ENCODE results near the gene LPCAT1.

LPCAT1 gene

DNA sequence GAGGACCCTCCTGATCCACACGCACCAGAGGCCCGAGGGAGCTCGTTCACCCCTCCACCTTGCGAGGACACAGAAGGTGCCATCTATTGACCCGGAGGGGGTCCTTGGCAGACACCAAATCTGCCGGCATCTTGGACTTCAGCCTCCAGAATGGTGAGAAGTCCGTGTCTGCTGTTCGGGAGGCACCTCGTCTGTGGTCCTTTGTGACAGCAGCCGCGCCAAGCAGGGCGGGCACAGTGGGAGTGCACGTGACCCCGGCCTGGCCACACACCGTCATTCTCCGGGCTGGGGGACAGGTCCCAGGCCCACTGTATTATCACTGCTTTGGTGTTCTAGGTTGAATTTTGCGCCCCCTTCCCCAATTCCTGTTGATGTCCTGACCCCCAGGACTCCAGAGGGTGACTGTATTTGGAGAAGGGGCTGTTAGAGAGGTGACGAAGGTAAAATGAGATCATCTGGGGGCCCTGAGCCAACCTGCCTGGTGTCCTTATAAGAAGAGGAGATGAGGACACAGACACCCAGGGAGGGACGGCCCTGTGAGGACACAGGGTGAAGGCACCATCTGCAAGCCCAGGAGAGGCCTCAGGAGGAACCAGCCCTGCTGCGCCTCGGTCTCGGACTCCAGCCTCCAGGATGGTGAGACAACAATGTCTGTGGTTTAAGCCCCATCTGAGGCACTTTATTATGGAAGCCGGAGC, 15.7 kb downstream of the LPCAT1 start:
- Histone ChIP-seq H3K4me2 (no peak overlapping the region), H3K79me2 (ENCODE audit: insufficient read depth, low read depth) (peaks cover 100% of the 10 kb centered on the region), H3K36me3 (ENCODE audit: insufficient read depth) (no peaks in the 10 kb centered on the region; the same call in 1 of the 2 replicates), H2AFZ (ENCODE audit: low read depth) (no peak overlapping the region), H4K20me1 (ENCODE audit: insufficient read depth) (0 out of 2 replicates have a peak, but pooled peaks cover 1% of the 10 kb centered on the region), H3K27me3 (ENCODE audit: insufficient read depth, low read depth) (no peaks in the 10 kb centered on the region), H3K27ac (no peak overlapping the region), H3K9ac (no peak overlapping the region), H3K4me1 (ENCODE audit: low read depth, poor library complexity, severe bottlenecking) (peaks cover 12% of the 10 kb centered on the region), H3K4me3 (IDR thresholded peaks at IDR 0.05; ENCODE audit: insufficient read depth, low read depth, low read length) (no peak overlapping the region)
- TF ChIP-seq, protein P1, sequence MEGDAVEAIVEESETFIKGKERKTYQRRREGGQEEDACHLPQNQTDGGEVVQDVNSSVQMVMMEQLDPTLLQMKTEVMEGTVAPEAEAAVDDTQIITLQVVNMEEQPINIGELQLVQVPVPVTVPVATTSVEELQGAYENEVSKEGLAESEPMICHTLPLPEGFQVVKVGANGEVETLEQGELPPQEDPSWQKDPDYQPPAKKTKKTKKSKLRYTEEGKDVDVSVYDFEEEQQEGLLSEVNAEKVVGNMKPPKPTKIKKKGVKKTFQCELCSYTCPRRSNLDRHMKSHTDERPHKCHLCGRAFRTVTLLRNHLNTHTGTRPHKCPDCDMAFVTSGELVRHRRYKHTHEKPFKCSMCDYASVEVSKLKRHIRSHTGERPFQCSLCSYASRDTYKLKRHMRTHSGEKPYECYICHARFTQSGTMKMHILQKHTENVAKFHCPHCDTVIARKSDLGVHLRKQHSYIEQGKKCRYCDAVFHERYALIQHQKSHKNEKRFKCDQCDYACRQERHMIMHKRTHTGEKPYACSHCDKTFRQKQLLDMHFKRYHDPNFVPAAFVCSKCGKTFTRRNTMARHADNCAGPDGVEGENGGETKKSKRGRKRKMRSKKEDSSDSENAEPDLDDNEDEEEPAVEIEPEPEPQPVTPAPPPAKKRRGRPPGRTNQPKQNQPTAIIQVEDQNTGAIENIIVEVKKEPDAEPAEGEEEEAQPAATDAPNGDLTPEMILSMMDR (conservative IDR thresholded peaks at IDR 0.05; ENCODE audit: low read depth, low read length), result no peak

DNA sequence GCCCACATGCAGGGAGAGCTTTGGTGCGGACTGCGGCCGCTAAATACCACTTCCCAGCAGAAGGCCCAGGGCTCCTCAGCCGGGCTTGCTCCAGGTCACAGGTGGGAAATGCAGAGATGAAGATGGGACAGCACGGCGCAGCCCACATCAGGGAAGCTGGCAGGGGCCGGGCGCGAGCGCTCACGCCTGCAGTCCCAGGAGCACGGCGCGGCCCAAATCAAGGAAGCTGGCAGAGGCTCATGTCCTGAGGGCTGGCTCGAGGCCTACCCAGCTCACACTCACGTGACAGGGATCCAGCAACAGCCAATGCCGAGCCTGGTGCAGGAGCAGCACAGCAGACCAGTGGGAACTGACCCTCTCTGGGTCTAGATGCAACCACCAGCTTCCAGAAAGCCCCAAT, 16.3 kb downstream of the LPCAT1 start:
- Histone ChIP-seq H4K20me1 (ENCODE audit: insufficient read depth) (no peaks in the 10 kb centered on the region), H3K27ac (no peak overlapping the region), H3K4me1 (ENCODE audit: low read depth, poor library complexity, severe bottlenecking) (peaks cover 18% of the 10 kb centered on the region), H3K4me2 (no peak overlapping the region), H2AFZ (ENCODE audit: low read depth) (no peak overlapping the region), H3K79me2 (ENCODE audit: insufficient read depth, low read depth) (peaks cover 100% of the 10 kb centered on the region), H3K36me3 (ENCODE audit: insufficient read depth) (no peaks in the 10 kb centered on the region; the same call in 1 of the 2 replicates), H3K27me3 (ENCODE audit: insufficient read depth, low read depth) (no peaks in the 10 kb centered on the region), H3K4me3 (IDR thresholded peaks at IDR 0.05; ENCODE audit: insufficient read depth, low read depth, low read length) (no peak overlapping the region), H3K9ac (no peak overlapping the region)
- TF ChIP-seq, protein P1 (conservative IDR thresholded peaks at IDR 0.05; ENCODE audit: low read depth, low read length), result no peak

DNA sequence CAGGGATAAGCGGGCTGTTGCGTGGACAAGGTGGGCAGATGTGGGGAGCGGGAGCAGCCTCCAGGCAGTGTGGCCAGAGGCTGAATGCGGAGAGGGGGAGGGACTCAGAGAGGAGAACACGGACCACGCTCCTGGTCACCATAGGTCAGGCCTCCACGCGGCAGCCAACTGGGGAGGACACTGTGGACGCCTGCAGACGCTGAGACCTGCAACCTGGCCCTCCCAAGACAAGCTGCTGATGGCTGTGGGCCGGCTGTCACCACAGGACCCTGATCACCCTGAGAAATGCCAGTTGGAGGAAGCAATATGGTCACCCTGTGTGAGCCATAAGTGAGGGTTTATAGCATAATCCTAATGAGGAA, 16.8 kb downstream of the LPCAT1 start:
- Histone ChIP-seq H3K27ac (no peak overlapping the region), H3K4me3 (IDR thresholded peaks at IDR 0.05; ENCODE audit: insufficient read depth, low read depth, low read length) (no peak overlapping the region), H3K4me2 (no peak overlapping the region), H3K4me1 (ENCODE audit: low read depth, poor library complexity, severe bottlenecking) (peaks cover 23% of the 10 kb centered on the region), H3K79me2 (ENCODE audit: insufficient read depth, low read depth) (peaks cover 100% of the 10 kb centered on the region), H3K9ac (no peak overlapping the region), H3K36me3 (ENCODE audit: insufficient read depth) (no peaks in the 10 kb centered on the region; the same call in 1 of the 2 replicates), H2AFZ (ENCODE audit: low read depth) (no peak overlapping the region), H3K27me3 (ENCODE audit: insufficient read depth, low read depth) (no peaks in the 10 kb centered on the region), H4K20me1 (ENCODE audit: insufficient read depth) (no peaks in the 10 kb centered on the region)
- TF ChIP-seq, protein P1 (conservative IDR thresholded peaks at IDR 0.05; ENCODE audit: low read depth, low read length), result no peak

DNA sequence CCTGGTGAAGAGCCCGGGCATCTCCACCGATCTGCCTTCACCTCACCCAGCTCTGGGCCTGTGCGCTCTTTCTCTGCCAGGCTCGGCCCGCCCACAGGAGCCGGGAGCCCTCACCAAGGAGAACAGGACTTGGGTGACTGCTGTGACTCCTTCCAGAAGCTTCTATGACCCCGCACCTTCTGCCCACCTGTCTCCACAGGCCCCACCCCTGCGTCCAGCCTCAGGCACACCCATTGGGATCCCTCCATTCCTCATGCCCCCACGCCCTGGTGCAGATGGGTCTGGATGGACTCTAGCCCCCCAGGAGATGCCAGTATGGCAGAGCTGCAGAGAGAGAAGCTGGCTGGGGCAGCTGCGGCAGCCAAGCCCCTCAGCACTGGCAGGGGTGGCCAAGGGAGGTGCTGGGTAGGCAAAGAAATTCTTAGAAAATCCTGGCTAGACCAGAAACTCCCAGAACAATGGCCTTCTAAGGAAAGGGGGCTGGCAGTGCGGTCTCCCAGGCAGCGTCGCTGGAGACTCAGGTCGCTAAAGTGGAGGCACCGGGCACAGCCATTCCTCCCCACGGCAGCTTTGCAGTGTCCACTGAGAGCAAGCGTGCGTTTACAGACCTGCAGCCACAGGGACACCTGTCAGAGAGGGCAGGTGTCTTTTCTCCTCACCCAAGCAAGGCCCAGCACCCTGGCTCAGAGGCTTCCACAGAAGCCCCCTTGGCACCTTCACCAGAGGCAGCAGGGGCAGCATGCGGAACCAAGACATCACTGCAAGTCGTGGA, 17.3 kb downstream of the LPCAT1 start:
- Histone ChIP-seq H3K27me3 (ENCODE audit: insufficient read depth, low read depth) (no peaks in the 10 kb centered on the region), H3K79me2 (ENCODE audit: insufficient read depth, low read depth) (peaks cover 100% of the 10 kb centered on the region), H3K9ac (no peak overlapping the region), H3K27ac (no peak overlapping the region), H4K20me1 (ENCODE audit: insufficient read depth) (no peaks in the 10 kb centered on the region), H3K4me3 (IDR thresholded peaks at IDR 0.05; ENCODE audit: insufficient read depth, low read depth, low read length) (no peak overlapping the region), H3K4me2 (no peak overlapping the region), H3K4me1 (ENCODE audit: low read depth, poor library complexity, severe bottlenecking) (peaks cover 28% of the 10 kb centered on the region), H3K36me3 (ENCODE audit: insufficient read depth) (no peaks in the 10 kb centered on the region; the same call in 1 of the 2 replicates), H2AFZ (ENCODE audit: low read depth) (no peak overlapping the region)
- TF ChIP-seq, protein P1 (conservative IDR thresholded peaks at IDR 0.05; ENCODE audit: low read depth, low read length), result no peak

All from KMS-11 (cell line).